GM21360 (cell line): Measurements from ENCODE around the gene EML6.

ENCODE experiments used
- ATAC-seq: cut with Tn5 transposase; IDR thresholded peaks from one replicate; pipeline ENCODE4 v1.9.1; 2021; ENCODE audit warnings: mild to moderate bottlenecking, moderate library complexity; ENCODE audit not compliant: unreplicated experiment

The EML6 gene

GRCh38 chr2:55012672-55013484 lies 289.4 kb downstream of the EML6 start:
- ATAC-seq, result no peak

GRCh38 chr2:55013936-55014335 lies 290.5 kb downstream of the EML6 start:
- ATAC-seq, result no peak

GRCh38 chr2:55014962-55015939 lies 291.8 kb downstream of the EML6 start:
- no peak for ATAC-seq

GRCh38 chr2:55017428-55017827 lies 294.0 kb downstream of the EML6 start:
- ATAC-seq, result no peak

- ATAC-seq, result no peak
These were observed 294.4 kb downstream of the EML6 start for GRCh38 chr2:55017880-55018279.

GRCh38 chr2:55018619-55019018 lies 295.2 kb downstream of the EML6 start:
- no peak for ATAC-seq

- no peak for ATAC-seq
These were observed 296.2 kb downstream of the EML6 start for GRCh38 chr2:55019526-55020258.
